Transverse colon (tissue), 1 donor: ENCODE results near the gene DPH6.

ENCODE experiments used
- EP300 ChIP-seq: sonication (generic); formaldehyde crosslinking; IDR thresholded peaks from one replicate; pipeline ENCODE4 v1.6.1; 2017; ENCODE audit warnings: antibody characterized with exemption, low read depth
- POLR2A ChIP-seq: fragments of 450-650 bp; IDR thresholded peaks from one replicate; pipeline ENCODE4 v1.6.1; 2016; ENCODE audit warnings: antibody characterized with exemption, mild to moderate bottlenecking, moderate library complexity

DNA sequence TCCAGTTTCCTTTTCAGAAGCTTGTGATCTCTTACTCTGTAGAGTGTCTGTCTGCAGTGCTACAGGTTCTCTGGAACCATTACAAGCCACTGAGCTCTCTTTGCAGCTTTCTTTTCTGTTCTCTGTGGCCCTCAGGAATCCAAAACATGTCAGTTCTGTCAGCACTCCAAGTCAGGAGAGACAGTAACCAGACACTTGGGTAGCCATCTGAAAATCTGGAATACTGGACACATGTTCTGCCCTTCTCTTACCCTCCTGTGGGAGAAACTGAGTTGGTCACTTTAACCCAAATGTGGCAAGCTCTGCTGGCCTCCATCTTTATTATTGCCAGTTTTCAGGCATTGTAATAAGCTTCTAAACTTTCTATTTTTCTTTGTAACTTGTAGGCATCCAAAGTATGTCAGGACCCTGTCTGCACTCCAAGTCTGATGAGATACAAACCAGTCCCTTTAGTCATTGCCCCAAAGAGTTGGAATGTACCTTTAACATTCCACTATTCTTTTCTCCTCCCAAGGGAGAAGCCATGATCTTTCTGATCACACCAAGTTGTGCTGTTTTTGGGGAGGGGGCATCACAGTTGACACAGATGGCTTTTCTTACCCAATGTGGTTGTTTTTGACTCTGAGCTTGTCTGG lies 183.7 kb downstream of the DPH6 start:
- TF ChIP-seq EP300 (no peak), POLR2A (no peak)
